Activated T-cell treated with anti-CD3 and anti-CD28 coated beads, Interleukin-2, amount 50 U/mL, for 72 hours (primary cell): ENCODE data around the gene AAK1. TPM values are rescaled to one million over a fixed set of nuclear protein-coding genes. Genes with fewer than 3 reads are reported as not detected.

Experiments used
- ATAC-seq, 2 donors: fragments of 150-1000 bp; cut with Tn5 transposase; replicated peaks in 1 of 2; 2 replicates each; pipeline ENCODE4 v1.10.0; 2021; ENCODE audit warnings: moderate library complexity in 2 of 2, mild to moderate bottlenecking in 1 of 2
- DNase-seq, 2 donors: peaks; one replicate each; pipeline ENCODE4 v3.0.0; 2021 to 2022; ENCODE audit warnings: mixed read lengths in 1 of 2
- H3K27ac Mint-ChIP-seq: one replicate; pipeline ENCODE4 v1.8.0; 2022; ENCODE audit warnings: mild to moderate bottlenecking, moderate library complexity, mixed read lengths
- H3K27me3 Mint-ChIP-seq: one replicate; pipeline ENCODE4 v1.8.0; 2022; ENCODE audit warnings: low read depth, mixed read lengths
- H3K36me3 Mint-ChIP-seq, 2 donors: one replicate each; pipeline ENCODE4 v1.8.0; 2022; ENCODE audit warnings: mixed read lengths in 2 of 2, mild to moderate bottlenecking in 1 of 2; ENCODE audit not compliant: insufficient read depth in 2 of 2
- H3K4me1 Mint-ChIP-seq: one replicate; pipeline ENCODE4 v1.8.0; 2022; ENCODE audit warnings: low read depth, mixed read lengths
- H3K4me3 Mint-ChIP-seq, 2 donors: one replicate each; pipeline ENCODE4 v1.8.0; 2022; ENCODE audit warnings: mild to moderate bottlenecking in 2 of 2, mixed read lengths in 2 of 2, moderate library complexity in 2 of 2
- H3K9me3 Mint-ChIP-seq, 2 donors: one replicate each; pipeline ENCODE4 v1.8.0; 2022; ENCODE audit warnings: mixed read lengths in 2 of 2
- total RNA-seq, 2 donors: library from RNA; stranded (reverse); gene quantifications; one replicate each; pipeline ENCODE4 v1.2.3, GENCODE V29; 2022

Gene AAK1
- total RNA-seq, 2 donors from 2014 or later, result 134 to 137 TPM

GRCh38 chr2:69600425-69600824 lies 43.1 kb downstream of the AAK1 start:
- Mint-ChIP-seq H3K4me1 (peaks cover 83% of the 10 kb centered on the region), H3K27ac (peak overlapping the region; percentile 73), H3K9me3 (no peaks in the 10 kb centered on the region), H3K36me3 (peaks cover 3 to 14% of the 10 kb centered on the region in 2 donors), H3K4me3 (peak overlapping the region; percentile 31 to 63), H3K27me3 (no peaks in the 10 kb centered on the region)
- ATAC-seq, result peak; percentile 49 to 56
- DNase-seq, result peak; percentile 28 to 39

DNA sequence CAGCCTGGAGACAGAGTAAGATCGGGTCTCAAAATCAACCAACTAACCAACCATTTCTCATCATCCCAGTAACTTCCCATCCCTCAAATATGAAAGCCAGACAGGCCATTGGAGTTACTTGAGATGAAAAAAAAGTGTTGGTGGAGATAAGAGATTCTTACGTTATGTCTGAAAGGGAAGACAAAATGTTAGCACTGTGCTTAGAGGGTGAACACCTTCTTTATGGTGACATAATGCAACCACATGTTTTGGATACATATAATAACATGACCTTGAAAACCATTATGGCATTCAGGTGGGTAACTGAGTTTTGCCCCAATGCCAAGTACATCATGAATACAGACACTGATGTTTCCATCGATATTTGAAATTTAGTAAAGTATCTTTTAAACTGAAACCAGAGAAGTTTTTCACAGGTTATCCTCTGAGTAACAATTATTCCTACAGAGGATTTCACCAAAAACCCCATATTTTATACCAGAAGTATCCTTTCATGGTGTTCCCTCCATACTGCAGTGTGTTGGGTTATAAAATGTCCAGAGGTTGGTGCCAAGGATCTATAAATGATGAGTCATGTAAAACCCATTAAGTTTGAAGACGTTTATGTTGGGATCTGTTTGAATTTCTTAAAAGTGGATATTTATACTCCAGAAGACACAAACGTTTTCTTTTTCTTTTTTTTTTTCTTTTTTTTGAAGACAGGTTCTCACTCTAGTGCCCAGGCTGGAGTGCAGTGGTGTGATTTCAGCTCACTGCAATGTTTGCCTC lies 45.5 kb downstream of the AAK1 start:
- ATAC-seq (no peak), DNase-seq (no peak)
- H3K27me3 Mint-ChIP-seq, result no peaks in the 10 kb centered on the region
- H3K27ac Mint-ChIP-seq, result peak overlapping the region; percentile 76
- peak overlapping the region; percentile 31 to 76 for H3K4me3 Mint-ChIP-seq
- H3K36me3 Mint-ChIP-seq, result peaks cover 6 to 16% of the 10 kb centered on the region in 2 donors
- H3K4me1 Mint-ChIP-seq, result peaks cover 75% of the 10 kb centered on the region
- H3K9me3 Mint-ChIP-seq, result no peaks in the 10 kb centered on the region

DNA sequence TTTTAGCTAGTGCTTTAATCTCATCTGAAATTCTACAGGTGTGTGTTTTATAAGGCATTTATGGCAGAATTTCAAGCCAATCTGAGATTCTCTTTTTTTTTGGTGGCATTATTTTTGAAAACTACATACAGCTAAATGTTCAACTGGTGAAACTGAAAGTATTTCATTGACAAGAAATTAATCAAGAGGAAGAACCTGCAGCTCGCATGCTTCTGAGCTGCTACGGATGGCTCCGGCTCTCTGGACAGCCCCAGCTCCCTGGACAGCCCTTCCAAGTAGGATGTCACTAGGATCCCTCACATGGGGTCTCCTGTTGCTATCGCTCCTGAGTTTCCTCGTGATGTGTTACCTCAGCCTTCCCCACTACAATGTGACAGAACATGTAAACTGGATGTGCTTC lies 46.4 kb downstream of the AAK1 start:
- Mint-ChIP-seq H3K4me3 (peak overlapping the region in 1 of 2 donors; percentile 76), H3K36me3 (peaks cover 6 to 16% of the 10 kb centered on the region in 2 donors), H3K9me3 (no peaks in the 10 kb centered on the region), H3K27me3 (no peaks in the 10 kb centered on the region), H3K4me1 (peaks cover 77% of the 10 kb centered on the region), H3K27ac (no peak overlapping the region)
- no peak for ATAC-seq
- no peak for DNase-seq

DNA sequence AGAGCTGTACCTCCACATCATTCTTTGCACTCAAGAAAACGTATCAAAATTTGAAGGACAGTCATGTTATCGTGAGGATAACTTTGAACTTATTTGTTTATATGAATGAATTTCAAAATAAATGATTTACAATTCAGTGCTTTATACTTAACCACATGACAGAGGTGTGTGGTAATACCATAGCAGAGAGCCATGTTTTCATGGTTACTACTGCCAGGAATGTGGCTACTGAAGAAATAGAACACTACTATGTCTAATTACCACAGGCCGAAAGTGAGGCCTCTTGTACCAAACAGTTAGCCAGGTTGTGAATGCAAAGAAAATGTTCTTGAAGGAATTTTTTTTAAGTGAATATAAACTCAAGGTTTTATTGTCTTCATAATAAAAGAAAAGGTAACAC lies 49.2 kb downstream of the AAK1 start:
- H3K27me3 Mint-ChIP-seq, result no peaks in the 10 kb centered on the region
- ATAC-seq (no peak), DNase-seq (no peak)
- H3K36me3 Mint-ChIP-seq, result peaks cover 6 to 8% of the 10 kb centered on the region in 2 donors
- no peak overlapping the region for H3K27ac Mint-ChIP-seq
- H3K9me3 Mint-ChIP-seq, result no peaks in the 10 kb centered on the region
- no peak overlapping the region for H3K4me3 Mint-ChIP-seq
- H3K4me1 Mint-ChIP-seq, result peaks cover 75% of the 10 kb centered on the region

GRCh38 chr2:69592511-69592910 lies 51.0 kb downstream of the AAK1 start:
- ATAC-seq (peak in 1 of 2 donors; percentile 22), DNase-seq (no peak)
- Mint-ChIP-seq H3K36me3 (peaks cover 6 to 11% of the 10 kb centered on the region in 2 donors), H3K4me1 (peaks cover 80% of the 10 kb centered on the region), H3K27me3 (no peaks in the 10 kb centered on the region), H3K27ac (peak overlapping the region; percentile 41), H3K4me3 (peak overlapping the region in 1 of 2 donors; percentile 10), H3K9me3 (no peaks in the 10 kb centered on the region)

DNA sequence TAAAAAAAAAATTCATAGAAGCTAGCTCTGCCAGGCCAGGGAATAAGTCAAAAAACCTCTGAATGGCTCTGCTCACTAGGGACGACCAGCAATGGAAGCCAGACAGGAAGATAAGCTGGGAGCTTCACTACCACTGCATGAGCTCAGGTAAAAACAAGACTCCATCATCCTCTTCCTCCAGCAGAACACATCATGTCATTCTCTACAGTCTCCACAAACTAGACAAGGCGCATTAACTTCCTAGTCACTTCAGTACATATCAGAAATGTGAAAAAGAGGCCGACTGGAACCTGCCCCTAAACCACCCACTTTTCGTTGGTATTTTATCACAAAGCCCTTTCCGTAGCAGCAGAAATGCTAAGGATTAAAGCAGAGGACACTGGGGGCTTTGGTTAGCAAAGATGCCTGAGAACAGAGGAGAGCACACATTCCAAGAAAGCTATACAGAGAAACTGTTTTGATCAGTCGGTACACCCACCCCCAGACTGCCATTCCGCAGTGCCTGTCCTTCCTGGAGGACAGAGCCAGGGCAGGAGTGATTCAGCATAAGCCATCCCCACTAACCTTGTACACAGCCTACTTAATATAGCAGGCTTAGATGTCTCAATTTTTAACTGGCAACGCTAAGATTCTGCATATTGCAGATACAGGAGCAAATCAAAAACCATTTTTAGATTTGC lies 53.4 kb downstream of the AAK1 start:
- DNase-seq (no peak), ATAC-seq (peak in 1 of 2 donors; percentile 35)
- H3K27ac Mint-ChIP-seq, result peak overlapping the region; percentile 33
- no peaks in the 10 kb centered on the region for H3K9me3 Mint-ChIP-seq
- peak overlapping the region in 1 of 2 donors; percentile 38 for H3K4me3 Mint-ChIP-seq
- H3K27me3 Mint-ChIP-seq, result no peaks in the 10 kb centered on the region
- peaks cover 84% of the 10 kb centered on the region for H3K4me1 Mint-ChIP-seq
- H3K36me3 Mint-ChIP-seq, result peaks cover 0 to 6% of the 10 kb centered on the region in 2 donors

- Mint-ChIP-seq H3K4me1 (peaks cover 87% of the 10 kb centered on the region), H3K9me3 (no peaks in the 10 kb centered on the region), H3K27ac (peak overlapping the region; percentile 95), H3K36me3 (peaks cover 1 to 5% of the 10 kb centered on the region in 2 donors), H3K27me3 (no peaks in the 10 kb centered on the region), H3K4me3 (peak overlapping the region; percentile 36 to 70)
- ATAC-seq, result no peak
- no peak for DNase-seq
These were observed 54.6 kb downstream of the AAK1 start for GRCh38 chr2:69588945-69589344.

DNA sequence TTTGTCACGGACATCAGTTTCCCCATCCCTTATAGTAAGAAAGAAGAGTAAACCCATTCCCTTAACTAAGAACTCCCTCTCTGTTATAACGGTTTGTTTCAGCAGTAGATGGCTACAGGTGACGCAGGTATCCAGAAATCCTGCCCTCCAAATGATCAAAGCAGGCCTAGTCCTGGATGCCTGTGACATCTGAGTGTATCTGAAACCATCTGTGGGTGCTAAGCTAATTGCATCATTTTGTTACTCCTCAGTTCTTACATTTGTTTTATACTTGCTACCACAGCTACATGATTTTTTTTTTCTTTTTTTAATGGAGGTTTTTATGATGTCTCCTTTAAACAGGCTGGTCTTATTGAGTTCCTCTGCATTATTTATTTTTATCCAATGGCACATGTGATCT lies 55.1 kb downstream of the AAK1 start:
- no peaks in the 10 kb centered on the region for H3K27me3 Mint-ChIP-seq
- peak overlapping the region; percentile 36 to 70 for H3K4me3 Mint-ChIP-seq
- H3K36me3 Mint-ChIP-seq, result peaks cover 1 to 5% of the 10 kb centered on the region in 2 donors
- ATAC-seq (peak; percentile 20 to 40), DNase-seq (no peak)
- H3K4me1 Mint-ChIP-seq, result peaks cover 88% of the 10 kb centered on the region
- H3K9me3 Mint-ChIP-seq, result no peaks in the 10 kb centered on the region
- H3K27ac Mint-ChIP-seq, result peak overlapping the region; percentile 95

GRCh38 chr2:69585855-69586555 lies 57.5 kb downstream of the AAK1 start:
- peak; percentile 62 to 69 for ATAC-seq
- Mint-ChIP-seq H3K4me1 (peaks cover 95% of the 10 kb centered on the region), H3K27ac (peak overlapping the region; percentile 84), H3K9me3 (no peaks in the 10 kb centered on the region), H3K4me3 (peak overlapping the region; percentile 71 to 74), H3K36me3 (peaks cover 1 to 5% of the 10 kb centered on the region in 2 donors), H3K27me3 (no peaks in the 10 kb centered on the region)
- DNase-seq, result no peak

DNA sequence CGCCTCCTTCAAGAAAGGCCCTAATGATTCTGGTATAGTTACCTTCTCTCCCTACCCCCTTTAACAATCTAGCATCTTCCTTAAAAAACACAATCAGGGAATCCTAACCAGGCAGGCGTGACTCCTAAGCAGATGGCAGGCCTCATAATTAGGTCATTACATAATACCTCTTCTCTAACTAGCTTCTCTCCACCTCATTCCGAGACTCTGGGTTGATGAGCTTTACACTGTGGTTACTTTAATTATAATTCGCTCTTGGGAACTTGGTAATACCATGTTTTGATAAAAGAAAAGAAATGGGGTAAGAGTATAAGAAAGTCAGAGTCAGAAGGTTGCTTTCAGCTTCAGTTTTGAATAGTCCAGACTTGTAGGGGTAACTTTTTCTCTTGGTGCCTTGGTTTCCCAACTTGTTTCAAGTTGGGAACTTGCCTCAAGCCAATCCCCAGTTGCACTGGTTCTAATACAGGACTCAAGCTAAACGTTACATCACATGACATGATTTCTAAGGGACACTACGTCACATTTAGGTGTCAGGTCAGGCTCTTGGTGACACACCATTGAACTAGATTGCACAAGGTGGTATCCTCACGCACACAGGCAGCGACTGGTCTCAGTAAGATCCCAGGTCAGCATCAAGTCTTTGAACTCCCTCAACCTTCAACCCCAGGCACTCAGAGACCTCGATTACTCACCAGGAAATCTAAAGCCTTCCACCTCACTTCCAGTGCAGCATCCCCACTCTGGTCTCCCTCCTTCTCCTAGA lies 59.2 kb downstream of the AAK1 start:
- Mint-ChIP-seq H3K27me3 (no peaks in the 10 kb centered on the region), H3K36me3 (peaks cover 1 to 9% of the 10 kb centered on the region in 2 donors), H3K4me1 (peaks cover 94% of the 10 kb centered on the region), H3K4me3 (peak overlapping the region; percentile 30 to 71), H3K9me3 (no peaks in the 10 kb centered on the region), H3K27ac (peak overlapping the region; percentile 85)
- no peak for DNase-seq
- ATAC-seq, result peak in 1 of 2 donors; percentile 51

- ATAC-seq, result no peak
- Mint-ChIP-seq H3K9me3 (no peaks in the 10 kb centered on the region), H3K4me1 (peaks cover 94% of the 10 kb centered on the region), H3K36me3 (peaks cover 3 to 8% of the 10 kb centered on the region in 2 donors), H3K27me3 (no peaks in the 10 kb centered on the region), H3K27ac (peak overlapping the region; percentile 44), H3K4me3 (peak overlapping the region; percentile 65 to 71)
- DNase-seq, result no peak
These were observed 60.2 kb downstream of the AAK1 start for GRCh38 chr2:69583321-69583833.

GRCh38 chr2:69582582-69583176 lies 60.9 kb downstream of the AAK1 start:
- peak in 1 of 2 donors; percentile 17 for ATAC-seq
- Mint-ChIP-seq H3K4me3 (peak overlapping the region; percentile 65 to 71), H3K27me3 (no peaks in the 10 kb centered on the region), H3K36me3 (peaks cover 3 to 8% of the 10 kb centered on the region in 2 donors), H3K9me3 (no peaks in the 10 kb centered on the region), H3K27ac (peak overlapping the region; percentile 35), H3K4me1 (peaks cover 94% of the 10 kb centered on the region)
- DNase-seq, result no peak
